PC-9 (cell line): ENCODE measurements around the gene IDI1.

ENCODE experiments used
- CTCF ChIP-seq: fragments of 200-600 bp; sonication (generic); conservative IDR thresholded peaks from 2 replicates; pipeline ENCODE4 v1.6.1; 2017; ENCODE audit warnings: mixed run types, antibody characterized with exemption, mild to moderate bottlenecking, moderate library complexity
- EZH2 ChIP-seq: fragments of 200-600 bp; sonication (generic); IDR thresholded peaks from 2 replicates; pipeline ENCODE4 v1.8.0; 2017; ENCODE audit warnings: antibody characterized with exemption, low read depth

DNA sequence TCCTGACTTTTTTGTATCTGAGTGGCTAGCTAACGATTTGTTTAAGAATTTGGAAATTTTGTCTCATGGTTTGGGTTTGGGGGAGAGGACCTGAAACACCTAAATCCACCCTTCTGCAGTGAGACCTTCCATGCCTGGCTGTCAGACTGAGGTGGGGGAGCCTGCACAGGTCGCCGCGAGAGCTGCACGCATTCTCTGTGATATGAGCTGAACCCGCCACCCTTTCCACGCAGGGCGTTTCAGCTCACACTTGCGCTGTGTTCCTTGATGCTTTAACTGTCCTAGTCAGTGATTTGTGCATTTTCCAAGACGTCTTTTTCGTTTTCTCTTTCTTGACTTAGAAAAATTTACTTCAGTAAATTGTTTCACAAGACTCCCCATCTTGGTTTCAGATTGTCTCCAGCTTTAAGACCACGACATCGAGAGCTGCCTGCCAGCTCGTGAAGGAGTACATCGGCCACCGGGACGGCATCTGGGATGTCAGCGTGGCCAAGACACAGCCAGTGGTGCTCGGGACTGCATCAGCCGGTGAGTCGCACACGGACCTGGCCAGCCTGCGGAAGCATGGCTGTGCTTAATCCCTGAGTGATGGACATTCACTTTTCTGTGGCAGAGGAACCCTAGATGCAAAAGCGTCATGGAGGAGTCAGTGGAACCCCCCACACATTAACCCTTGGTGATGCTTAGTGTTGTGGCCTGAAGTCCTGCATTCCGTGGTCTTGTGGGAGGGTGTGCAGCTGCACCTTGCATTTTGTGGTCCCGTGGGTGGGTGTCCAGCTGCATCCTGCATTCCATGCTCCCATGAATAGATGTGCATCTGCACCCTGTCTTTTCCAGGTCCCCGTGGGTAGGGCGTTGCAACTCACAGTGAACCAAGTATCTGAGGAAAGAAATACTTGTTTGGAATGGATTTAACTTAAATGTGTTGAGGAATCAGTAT, 35.4 kb upstream of the IDI1 start:
- TF ChIP-seq CTCF, result no peak
- no peak for TF ChIP-seq EZH2
